ENCODE measurements around the gene NUCKS1. TPM values are rescaled to one million over a fixed set of nuclear protein-coding genes. Genes with fewer than 3 reads are reported as not detected.

NUCKS1 gene
- total and polyA plus RNA-seq, 10 of the 15 experiments (the other 5 are each of a cell fraction or from before 2014, with no cell fraction given) = 40.5 to 135 (median 55.5) TPM

DNA sequence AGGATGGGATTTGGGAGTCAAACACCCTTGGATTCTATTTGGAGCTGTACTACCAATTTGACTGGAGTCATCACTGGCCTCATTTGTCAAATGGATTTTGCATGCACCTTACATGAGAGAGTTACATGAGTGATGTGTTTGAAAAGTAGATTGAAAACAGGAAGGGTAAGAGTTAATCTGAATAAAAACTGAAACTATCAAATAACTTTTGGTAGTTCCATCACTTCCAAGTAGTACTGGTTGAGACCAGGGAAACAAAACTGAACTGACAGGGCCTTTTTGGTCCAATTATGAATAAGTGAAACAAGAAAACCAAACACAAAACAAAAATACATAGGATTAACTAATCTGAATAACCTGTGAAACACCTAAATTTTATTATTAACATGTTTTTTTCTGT is 30.2 kb downstream of the NUCKS1 start:
- in situ Hi-C loops (cut with MboI) = no loop called here
- no peaks in the 10 kb centered on the region for H3K27me3 ChIP-seq (replicated peaks in 1 of 2; ENCODE audit: control insufficient read depth in 2 of 2, insufficient read depth in 2 of 2, low read length in 1 of 2)
- no peaks in the 10 kb centered on the region for H3K9me3 ChIP-seq (replicated peaks; ENCODE audit: control insufficient read depth, insufficient read depth, low read length)
- no peak overlapping the region for H3K9ac ChIP-seq (ENCODE audit: control insufficient read depth, insufficient read depth, low read length)
- H4K20me1 ChIP-seq (ENCODE audit: control insufficient read depth, insufficient read depth) = no peaks in the 10 kb centered on the region
- ChIA-PET RAD21 (ENCODE audit: unreplicated experiment) (interaction anchor here (0.6 kb wide), 1 partner anchor 62 kb away, joined by 4 read pairs; no protein-coding TSS in a partner anchor), SMC1A (ENCODE audit: uncharacterized antibody, unreplicated experiment) (interaction anchor here (1.2 to 7.6 kb wide), 3 partner anchors 7 to 61 kb away, joined by 3 to 66 read pairs (median 4); no protein-coding TSS in a partner anchor), POLR2A (interaction anchor here (1.3 kb wide), 1 partner anchor 22 kb away, joined by 3 read pairs; no protein-coding TSS in a partner anchor), CTCF (interaction anchor here (1.8 to 6.1 kb wide), 3 partner anchors 9 to 62 kb away, joined by 7 to 59 read pairs (median 7); no protein-coding TSS in a partner anchor)
- ATAC-seq (peak; percentile 56), FAIRE-seq (peak; percentile 23), DNase-seq (ENCODE audit: low read depth, low spot score) (no peak)
- no TSS peak for BruUV-seq (replicated peaks)
- H3K4me1 ChIP-seq (ENCODE audit: control insufficient read depth, insufficient read depth, low read length) = no peaks in the 10 kb centered on the region
- peaks cover 7 to 29% of the 10 kb centered on the region in 2 experiments for H3K36me3 ChIP-seq (ENCODE audit: control insufficient read depth in 2 of 2, insufficient read depth in 2 of 2, low read length in 1 of 2)
- no peak overlapping the region for H3K4me2 ChIP-seq (ENCODE audit: control insufficient read depth, insufficient read depth)
- H3K79me2 ChIP-seq (ENCODE audit: control insufficient read depth, insufficient read depth, low read length) = 0 out of 2 replicates have a peak, but pooled peaks cover 3% of the 10 kb centered on the region
- TF ChIP-seq YY1 (IDR thresholded peaks at IDR 0.05; ENCODE audit: low read depth, low read length) = no peak
- TF ChIP-seq CEBPB (IDR thresholded peaks at IDR 0.05; ENCODE audit: borderline replicate concordance in 1 of 2, low read depth in 2 of 2, low read length in 2 of 2) = no peak
- TF ChIP-seq, protein P1, sequence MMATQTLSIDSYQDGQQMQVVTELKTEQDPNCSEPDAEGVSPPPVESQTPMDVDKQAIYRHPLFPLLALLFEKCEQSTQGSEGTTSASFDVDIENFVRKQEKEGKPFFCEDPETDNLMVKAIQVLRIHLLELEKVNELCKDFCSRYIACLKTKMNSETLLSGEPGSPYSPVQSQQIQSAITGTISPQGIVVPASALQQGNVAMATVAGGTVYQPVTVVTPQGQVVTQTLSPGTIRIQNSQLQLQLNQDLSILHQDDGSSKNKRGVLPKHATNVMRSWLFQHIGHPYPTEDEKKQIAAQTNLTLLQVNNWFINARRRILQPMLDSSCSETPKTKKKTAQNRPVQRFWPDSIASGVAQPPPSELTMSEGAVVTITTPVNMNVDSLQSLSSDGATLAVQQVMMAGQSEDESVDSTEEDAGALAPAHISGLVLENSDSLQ (IDR thresholded peaks at IDR 0.05) = 0 out of 2 replicates have a peak, but pooled peaks have one; percentile 17
- 0 out of 2 replicates have a peak, but pooled peaks have one; percentile 18 for TF ChIP-seq NFIC (IDR thresholded peaks at IDR 0.05; ENCODE audit: low read depth, low read length)
- TF ChIP-seq RUNX3 (IDR thresholded peaks at IDR 0.05; ENCODE audit: low read length) = no peak
- no peak for TF ChIP-seq NBN (IDR thresholded peaks at IDR 0.05)
- TF ChIP-seq MEF2B (IDR thresholded peaks at IDR 0.05; ENCODE audit: partially characterized antibody, poor library complexity, severe bottlenecking) = no peak
- no peak for TF ChIP-seq SUPT20H (IDR thresholded peaks at IDR 0.05; ENCODE audit: borderline replicate concordance, control insufficient read depth, low read depth, low read length)
- no peak for TF ChIP-seq ZNF274 (IDR thresholded peaks at IDR 0.05; ENCODE audit: insufficient read depth, insufficient read length)
- TF ChIP-seq POU2F2 (IDR thresholded peaks at IDR 0.05; ENCODE audit: borderline replicate concordance, low read depth, low read length) = no peak
- no peak for TF ChIP-seq FOXM1 (IDR thresholded peaks at IDR 0.05; ENCODE audit: low read depth, low read length)
- TF ChIP-seq, protein P2, sequence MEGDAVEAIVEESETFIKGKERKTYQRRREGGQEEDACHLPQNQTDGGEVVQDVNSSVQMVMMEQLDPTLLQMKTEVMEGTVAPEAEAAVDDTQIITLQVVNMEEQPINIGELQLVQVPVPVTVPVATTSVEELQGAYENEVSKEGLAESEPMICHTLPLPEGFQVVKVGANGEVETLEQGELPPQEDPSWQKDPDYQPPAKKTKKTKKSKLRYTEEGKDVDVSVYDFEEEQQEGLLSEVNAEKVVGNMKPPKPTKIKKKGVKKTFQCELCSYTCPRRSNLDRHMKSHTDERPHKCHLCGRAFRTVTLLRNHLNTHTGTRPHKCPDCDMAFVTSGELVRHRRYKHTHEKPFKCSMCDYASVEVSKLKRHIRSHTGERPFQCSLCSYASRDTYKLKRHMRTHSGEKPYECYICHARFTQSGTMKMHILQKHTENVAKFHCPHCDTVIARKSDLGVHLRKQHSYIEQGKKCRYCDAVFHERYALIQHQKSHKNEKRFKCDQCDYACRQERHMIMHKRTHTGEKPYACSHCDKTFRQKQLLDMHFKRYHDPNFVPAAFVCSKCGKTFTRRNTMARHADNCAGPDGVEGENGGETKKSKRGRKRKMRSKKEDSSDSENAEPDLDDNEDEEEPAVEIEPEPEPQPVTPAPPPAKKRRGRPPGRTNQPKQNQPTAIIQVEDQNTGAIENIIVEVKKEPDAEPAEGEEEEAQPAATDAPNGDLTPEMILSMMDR (IDR thresholded peaks at IDR 0.05 in 2 of 3, conservative IDR thresholded peaks at IDR 0.05 in 1 of 3; ENCODE audit: control insufficient read depth in 2 of 3, extremely low read depth in 1 of 3, insufficient read depth in 1 of 3, low read depth in 3 of 3, low read length in 3 of 3) = no peak
- no peak overlapping the region for H3K4me3 ChIP-seq
- H3K27ac ChIP-seq (ENCODE audit: control insufficient read depth, insufficient read depth) = no peak overlapping the region
- intact Hi-C loops (cut with micrococcal nuclease; ENCODE audit: unreplicated experiment) = no loop called here
- no peak overlapping the region for H2AFZ ChIP-seq (ENCODE audit: control insufficient read depth, low read depth, low read length)

All from GM12878 (cell line).